Measurements from ENCODE around the gene GPATCH3.
A peak's percentile ranks its signal among the peaks of the same experiment; 100 is the strongest.

DNA sequence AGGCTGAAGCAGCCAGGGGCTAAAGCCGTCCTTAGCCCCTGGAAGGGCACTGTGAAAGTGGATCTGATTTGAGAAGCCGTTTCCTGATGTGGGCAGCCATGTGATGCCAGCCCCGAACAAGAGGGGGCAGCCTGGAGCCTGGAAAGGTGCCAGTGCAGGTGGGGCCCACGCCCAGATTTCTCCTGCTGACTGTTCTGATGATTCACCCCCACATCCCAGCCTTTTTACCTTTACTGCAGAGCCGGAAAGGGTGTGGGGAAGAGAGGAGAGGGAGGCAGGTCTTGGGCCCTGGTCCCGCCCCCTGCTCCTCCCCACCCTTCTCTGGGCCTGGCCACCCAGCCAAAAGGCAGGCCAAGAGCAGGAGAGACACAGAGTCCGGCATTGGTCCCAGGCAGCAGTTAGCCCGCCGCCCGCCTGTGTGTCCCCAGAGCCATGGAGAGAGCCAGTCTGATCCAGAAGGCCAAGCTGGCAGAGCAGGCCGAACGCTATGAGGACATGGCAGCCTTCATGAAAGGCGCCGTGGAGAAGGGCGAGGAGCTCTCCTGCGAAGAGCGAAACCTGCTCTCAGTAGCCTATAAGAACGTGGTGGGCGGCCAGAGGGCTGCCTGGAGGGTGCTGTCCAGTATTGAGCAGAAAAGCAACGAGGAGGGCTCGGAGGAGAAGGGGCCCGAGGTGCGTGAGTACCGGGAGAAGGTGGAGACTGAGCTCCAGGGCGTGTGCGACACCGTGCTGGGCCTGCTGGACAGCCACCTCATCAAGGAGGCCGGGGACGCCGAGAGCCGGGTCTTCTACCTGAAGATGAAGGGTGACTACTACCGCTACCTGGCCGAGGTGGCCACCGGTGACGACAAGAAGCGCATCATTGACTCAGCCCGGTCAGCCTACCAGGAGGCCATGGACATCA, 37.2 kb downstream of the GPATCH3 start, which contains the start of gene SFN:
- peak; percentile 88 to 94 for TF ChIP-seq CTCF (conservative IDR thresholded peaks at IDR 0.05 in 1 of 2, IDR thresholded peaks at IDR 0.05 in 1 of 2; ENCODE audit: extremely low read depth in 1 of 2, insufficient read depth in 1 of 2, low read depth in 1 of 2, low read length in 2 of 2)
- TF ChIP-seq EZH2 (IDR thresholded peaks at IDR 0.05; ENCODE audit: borderline replicate concordance, low read length), result no peak

Measured in mammary epithelial cell (primary cell).